Ishikawa (cell line): ENCODE results near the gene TMEM242.

Source experiments
- CEBPB ChIP-seq: IDR thresholded peaks from 2 replicates; pipeline ENCODE4 v1.6.1; 2012
- CREB1 ChIP-seq: IDR thresholded peaks from 2 replicates; pipeline ENCODE4 v1.6.1; 2012; ENCODE audit warnings: low read depth
- EGR1 ChIP-seq: IDR thresholded peaks from 2 replicates; pipeline ENCODE4 v1.6.1; 2012
- EP300 ChIP-seq: IDR thresholded peaks from 2 replicates; pipeline ENCODE4 v1.6.1; 2012; ENCODE audit warnings: borderline replicate concordance
- FOXM1 ChIP-seq: IDR thresholded peaks from 2 replicates; pipeline ENCODE4 v1.6.1; 2012; ENCODE audit warnings: low read depth, borderline replicate concordance
- NFIC ChIP-seq: IDR thresholded peaks from 2 replicates; pipeline ENCODE4 v1.6.1; 2012
- RAD21 ChIP-seq: IDR thresholded peaks from 2 replicates; pipeline ENCODE4 v1.6.1; 2012; ENCODE audit warnings: low read depth
- TAF1 ChIP-seq: IDR thresholded peaks from 2 replicates; pipeline ENCODE4 v1.6.1; 2012; ENCODE audit warnings: low read depth, mild to moderate bottlenecking
- TCF12 ChIP-seq: IDR thresholded peaks from 2 replicates; pipeline ENCODE4 v1.6.1; 2012; ENCODE audit warnings: low read depth
- TEAD4 ChIP-seq: IDR thresholded peaks from 2 replicates; pipeline ENCODE4 v1.6.1; 2012
- YY1 ChIP-seq: IDR thresholded peaks from 2 replicates; pipeline ENCODE4 v1.6.1; 2012; ENCODE audit warnings: low read depth
- ZBTB7A ChIP-seq: IDR thresholded peaks from 2 replicates; pipeline ENCODE4 v1.6.1; 2012; ENCODE audit warnings: low read depth
- TF ChIP-seq, protein P1 (sequence below): IDR thresholded peaks from 2 replicates; pipeline ENCODE4 v1.6.1; 2012
- TF ChIP-seq, protein P2 (sequence below): IDR thresholded peaks from 2 replicates; pipeline ENCODE4 v1.6.1; 2012; ENCODE audit warnings: low read depth, mild to moderate bottlenecking
- TF ChIP-seq, protein P3 (sequence below): IDR thresholded peaks from 2 replicates; pipeline ENCODE4 v1.6.1; 2012

The TMEM242 gene

DNA sequence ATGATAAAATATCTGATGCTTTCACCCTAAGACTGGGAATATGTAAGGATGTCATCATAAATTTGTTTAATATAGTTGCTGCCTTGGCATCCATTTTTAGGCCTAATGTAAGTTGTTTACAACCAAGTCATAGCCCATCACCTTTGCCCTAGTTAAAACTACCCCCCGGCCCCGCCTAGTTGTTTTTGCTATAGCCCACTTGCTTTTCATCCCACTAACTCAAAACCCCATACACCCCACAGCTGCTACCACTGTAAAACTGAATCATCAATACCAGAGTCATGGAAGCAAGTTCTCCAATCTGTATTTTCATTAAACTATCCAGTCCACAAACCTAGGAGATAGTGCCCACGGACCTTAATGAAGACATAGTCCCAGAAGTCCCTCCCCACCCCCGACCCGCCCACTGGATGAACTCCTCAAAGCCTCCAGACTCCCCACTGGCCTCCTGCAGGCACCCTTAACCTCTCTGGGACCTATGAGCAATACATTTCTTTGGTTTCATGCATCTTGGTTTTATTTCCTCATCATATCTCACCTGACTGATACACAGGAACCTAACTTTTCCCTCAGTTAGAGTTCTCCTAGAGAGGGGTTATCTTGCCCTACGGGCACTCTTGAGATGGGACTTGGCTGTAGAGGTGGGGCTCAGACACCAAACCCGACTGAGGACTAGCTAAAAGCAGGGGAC is 45.2 kb upstream of the TMEM242 start:
- no peak for TF ChIP-seq YY1
- TF ChIP-seq EP300, result no peak
- TF ChIP-seq, protein P1, sequence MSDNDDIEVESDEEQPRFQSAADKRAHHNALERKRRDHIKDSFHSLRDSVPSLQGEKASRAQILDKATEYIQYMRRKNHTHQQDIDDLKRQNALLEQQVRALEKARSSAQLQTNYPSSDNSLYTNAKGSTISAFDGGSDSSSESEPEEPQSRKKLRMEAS, result no peak
- TF ChIP-seq TAF1, result no peak
- TF ChIP-seq CEBPB, result no peak
- no peak for TF ChIP-seq FOXM1
- no peak for TF ChIP-seq EGR1
- TF ChIP-seq ZBTB7A, result no peak

DNA sequence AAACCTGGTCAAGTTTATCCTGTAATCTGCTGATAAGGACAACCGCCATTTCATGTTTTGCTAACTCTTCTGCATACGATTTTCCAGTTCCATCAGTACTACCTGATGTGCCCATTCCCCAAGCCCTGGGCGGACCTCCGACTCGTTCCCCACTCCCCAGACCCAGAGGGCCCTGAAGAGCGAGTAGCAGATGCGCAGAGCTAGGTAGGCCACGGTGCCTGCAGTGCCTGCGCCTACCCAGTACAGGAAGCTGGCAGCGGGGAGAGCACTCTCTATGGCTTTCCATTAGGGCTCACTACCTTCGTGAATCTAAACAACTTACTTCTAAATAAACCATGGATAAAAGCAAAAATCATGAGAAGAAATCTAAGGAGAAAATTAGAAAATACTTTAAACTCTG is 43.3 kb upstream of the TMEM242 start:
- TF ChIP-seq NFIC (no peak), CREB1 (no peak), ZBTB7A (no peak), CEBPB (no peak), YY1 (no peak), EGR1 (no peak), TCF12 (no peak), TAF1 (no peak)
- TF ChIP-seq, protein P1, result no peak
- TF ChIP-seq, protein P2, sequence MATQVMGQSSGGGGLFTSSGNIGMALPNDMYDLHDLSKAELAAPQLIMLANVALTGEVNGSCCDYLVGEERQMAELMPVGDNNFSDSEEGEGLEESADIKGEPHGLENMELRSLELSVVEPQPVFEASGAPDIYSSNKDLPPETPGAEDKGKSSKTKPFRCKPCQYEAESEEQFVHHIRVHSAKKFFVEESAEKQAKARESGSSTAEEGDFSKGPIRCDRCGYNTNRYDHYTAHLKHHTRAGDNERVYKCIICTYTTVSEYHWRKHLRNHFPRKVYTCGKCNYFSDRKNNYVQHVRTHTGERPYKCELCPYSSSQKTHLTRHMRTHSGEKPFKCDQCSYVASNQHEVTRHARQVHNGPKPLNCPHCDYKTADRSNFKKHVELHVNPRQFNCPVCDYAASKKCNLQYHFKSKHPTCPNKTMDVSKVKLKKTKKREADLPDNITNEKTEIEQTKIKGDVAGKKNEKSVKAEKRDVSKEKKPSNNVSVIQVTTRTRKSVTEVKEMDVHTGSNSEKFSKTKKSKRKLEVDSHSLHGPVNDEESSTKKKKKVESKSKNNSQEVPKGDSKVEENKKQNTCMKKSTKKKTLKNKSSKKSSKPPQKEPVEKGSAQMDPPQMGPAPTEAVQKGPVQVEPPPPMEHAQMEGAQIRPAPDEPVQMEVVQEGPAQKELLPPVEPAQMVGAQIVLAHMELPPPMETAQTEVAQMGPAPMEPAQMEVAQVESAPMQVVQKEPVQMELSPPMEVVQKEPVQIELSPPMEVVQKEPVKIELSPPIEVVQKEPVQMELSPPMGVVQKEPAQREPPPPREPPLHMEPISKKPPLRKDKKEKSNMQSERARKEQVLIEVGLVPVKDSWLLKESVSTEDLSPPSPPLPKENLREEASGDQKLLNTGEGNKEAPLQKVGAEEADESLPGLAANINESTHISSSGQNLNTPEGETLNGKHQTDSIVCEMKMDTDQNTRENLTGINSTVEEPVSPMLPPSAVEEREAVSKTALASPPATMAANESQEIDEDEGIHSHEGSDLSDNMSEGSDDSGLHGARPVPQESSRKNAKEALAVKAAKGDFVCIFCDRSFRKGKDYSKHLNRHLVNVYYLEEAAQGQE, result no peak
- TF ChIP-seq, protein P3, sequence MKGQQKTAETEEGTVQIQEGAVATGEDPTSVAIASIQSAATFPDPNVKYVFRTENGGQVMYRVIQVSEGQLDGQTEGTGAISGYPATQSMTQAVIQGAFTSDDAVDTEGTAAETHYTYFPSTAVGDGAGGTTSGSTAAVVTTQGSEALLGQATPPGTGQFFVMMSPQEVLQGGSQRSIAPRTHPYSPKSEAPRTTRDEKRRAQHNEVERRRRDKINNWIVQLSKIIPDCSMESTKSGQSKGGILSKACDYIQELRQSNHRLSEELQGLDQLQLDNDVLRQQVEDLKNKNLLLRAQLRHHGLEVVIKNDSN, result no peak

DNA sequence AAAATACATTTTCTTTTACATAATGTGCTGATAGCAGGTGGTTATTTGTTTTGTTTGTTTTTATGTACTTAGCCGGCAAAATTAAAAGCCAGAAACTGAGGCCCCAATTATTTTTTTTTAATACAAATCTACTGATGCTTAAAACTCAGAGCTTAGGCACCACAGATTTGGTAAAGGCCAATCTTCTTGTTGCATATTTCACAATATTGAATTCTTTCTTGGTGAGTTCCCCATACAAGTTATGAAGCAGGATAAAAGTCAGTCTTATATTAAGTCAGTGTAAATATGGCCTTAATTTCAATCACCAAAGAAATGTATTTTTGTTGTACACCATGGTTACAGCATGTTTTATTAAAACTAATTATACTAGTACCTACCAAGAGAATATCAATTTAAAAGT is 41.4 kb upstream of the TMEM242 start:
- TF ChIP-seq, protein P3, result no peak
- TF ChIP-seq, protein P2, result no peak
- TF ChIP-seq NFIC (no peak), TCF12 (no peak), TEAD4 (no peak), RAD21 (no peak), TAF1 (no peak), CEBPB (no peak)

DNA sequence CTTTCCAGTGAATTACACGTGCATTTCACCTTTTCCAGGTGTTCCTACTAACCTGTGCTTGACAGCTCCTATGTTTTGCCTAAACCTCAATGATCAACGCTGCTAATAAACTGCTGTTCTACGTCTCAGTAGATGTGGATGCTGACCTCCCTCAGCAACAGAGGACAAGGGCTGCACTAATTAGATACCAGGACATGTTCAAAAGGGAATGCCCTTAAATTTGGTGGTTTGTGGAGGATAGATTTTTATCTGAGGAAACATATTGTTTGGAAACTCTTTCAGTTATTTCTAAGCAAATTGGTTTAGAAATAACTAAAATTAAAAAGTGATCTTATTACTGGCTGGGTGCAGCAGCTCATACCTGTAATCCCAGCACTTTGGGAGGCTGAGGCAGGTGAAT is 38.6 kb upstream of the TMEM242 start:
- no peak for TF ChIP-seq YY1
- no peak for TF ChIP-seq NFIC
- no peak for TF ChIP-seq RAD21
- no peak for TF ChIP-seq TAF1
- TF ChIP-seq CREB1, result no peak
- TF ChIP-seq, protein P3, result no peak
- TF ChIP-seq, protein P2, result no peak
- TF ChIP-seq EP300, result no peak
- TF ChIP-seq, protein P1, result no peak
- TF ChIP-seq TEAD4, result no peak
- no peak for TF ChIP-seq CEBPB
- no peak for TF ChIP-seq EGR1
- TF ChIP-seq TCF12, result no peak
- TF ChIP-seq FOXM1, result no peak
- TF ChIP-seq ZBTB7A, result no peak
